DND-41 (cell line): Measurements from ENCODE around the gene SNRNP70.

Source experiments
- CTCF ChIP-seq: IDR thresholded peaks from 2 replicates; pipeline ENCODE4 v1.5.1; 2012; ENCODE audit warnings: borderline replicate concordance, low read length, moderate library complexity, mild to moderate bottlenecking; ENCODE audit not compliant: poor library complexity, severe bottlenecking; ENCODE audit errors: extremely low read depth
- EZH2 ChIP-seq: IDR thresholded peaks from 3 replicates; pipeline ENCODE4 v1.6.1; 2012; ENCODE audit warnings: borderline replicate concordance, low read depth, mild to moderate bottlenecking, moderate library complexity, low read length, inconsistent platforms; ENCODE audit not compliant: severe bottlenecking

- no peak for TF ChIP-seq EZH2
- TF ChIP-seq CTCF = no peak
These were observed 17.7 kb upstream of the SNRNP70 start for GRCh38 chr19:49067554-49067953.
